ENCODE data around the gene ATF2. TPM values are rescaled to one million over a fixed set of nuclear protein-coding genes. Genes with fewer than 3 reads are reported as not detected.

ATF2 gene
- total and polyA plus RNA-seq, 9 of the 15 experiments (the other 6 are each of a cell fraction or from before 2014, with no cell fraction given): 24.2 to 111 (median 45.9) TPM

DNA sequence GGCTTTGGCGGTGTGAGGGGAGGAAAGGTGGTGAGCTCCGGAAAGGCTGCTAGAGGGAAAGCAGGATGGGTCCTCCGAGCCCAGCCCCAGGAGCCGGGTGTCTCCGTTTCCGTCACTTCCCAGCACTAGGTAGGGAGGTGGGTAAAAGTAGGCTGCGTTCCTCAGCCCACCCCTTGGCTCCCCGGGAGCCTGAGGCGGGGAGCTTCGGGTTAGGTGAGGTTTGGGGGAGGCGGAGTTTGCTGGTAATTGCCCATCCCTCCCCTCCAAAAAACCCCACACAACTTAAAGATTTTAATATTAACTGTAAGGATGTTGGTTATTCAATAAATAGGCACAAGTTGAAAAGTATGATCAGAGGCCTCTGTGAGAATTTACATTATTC, 552 bp upstream of the ATF2 start (continued):
- no peak for TF ChIP-seq MITF (IDR thresholded peaks at IDR 0.05)
- TF ChIP-seq DPF2 (IDR thresholded peaks at IDR 0.05): peak; percentile 8; the same call in 1 of the 2 replicates
- no peak for TF ChIP-seq KDM5B (IDR thresholded peaks at IDR 0.05; ENCODE audit: insufficient replicate concordance, low read depth, low read length)
- 0 out of 2 replicates have a peak, but pooled peaks have one; percentile 33 for TF ChIP-seq NR2F6 (CRISPR knock-in tag; IDR thresholded peaks at IDR 0.05)
- peak; percentile 26; the same call in 1 of the 2 replicates for TF ChIP-seq ELF1 (tag; IDR thresholded peaks at IDR 0.05)
- TF ChIP-seq OTX1 (CRISPR knock-in tag; IDR thresholded peaks at IDR 0.05): 0 out of 2 replicates have a peak, but pooled peaks have one; percentile 53
- TF ChIP-seq HDAC8 (tag; IDR thresholded peaks at IDR 0.05): no peak
- TF ChIP-seq ERF (CRISPR knock-in tag; IDR thresholded peaks at IDR 0.05): 0 out of 2 replicates have a peak, but pooled peaks have one; percentile 70
- TF ChIP-seq ZNF174 (CRISPR knock-in tag; IDR thresholded peaks at IDR 0.05): peak; percentile 21; the same call in 1 of the 2 replicates
- TF ChIP-seq SMARCA4 (IDR thresholded peaks at IDR 0.05): peak; percentile 30; the same call in 1 of the 2 replicates
- TF ChIP-seq CHD4 (IDR thresholded peaks at IDR 0.05; ENCODE audit: insufficient read depth, insufficient replicate concordance, low read depth, low read length, poor library complexity, severe bottlenecking): no peak
- TF ChIP-seq EWSR1 (IDR thresholded peaks at IDR 0.05; ENCODE audit: borderline replicate concordance, low read depth, partially characterized antibody): no peak
- TF ChIP-seq IFI16 (CRISPR knock-in tag; IDR thresholded peaks at IDR 0.05): no peak
- TF ChIP-seq, protein P1, sequence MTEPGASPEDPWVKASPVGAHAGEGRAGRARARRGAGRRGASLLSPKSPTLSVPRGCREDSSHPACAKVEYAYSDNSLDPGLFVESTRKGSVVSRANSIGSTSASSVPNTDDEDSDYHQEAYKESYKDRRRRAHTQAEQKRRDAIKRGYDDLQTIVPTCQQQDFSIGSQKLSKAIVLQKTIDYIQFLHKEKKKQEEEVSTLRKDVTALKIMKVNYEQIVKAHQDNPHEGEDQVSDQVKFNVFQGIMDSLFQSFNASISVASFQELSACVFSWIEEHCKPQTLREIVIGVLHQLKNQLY (CRISPR knock-in tag; conservative IDR thresholded peaks at IDR 0.05): no peak
- TF ChIP-seq PKNOX1 (IDR thresholded peaks at IDR 0.05): no peak
- no peak for TF ChIP-seq ZNF282 (CRISPR knock-in tag; IDR thresholded peaks at IDR 0.05)
- no peak for TF ChIP-seq HOXB6 (CRISPR knock-in tag; IDR thresholded peaks at IDR 0.05; ENCODE audit: borderline replicate concordance)
- no peak for TF ChIP-seq HNRNPLL (IDR thresholded peaks at IDR 0.05; ENCODE audit: low read depth, low read length, poor library complexity, severe bottlenecking)
- TF ChIP-seq ZNF324 (CRISPR knock-in tag; IDR thresholded peaks at IDR 0.05): no peak
- peak; percentile 92 for TF ChIP-seq POLR2B (IDR thresholded peaks at IDR 0.05; ENCODE audit: low read depth, partially characterized antibody)
- no peak for TF ChIP-seq ZNF232 (CRISPR knock-in tag; IDR thresholded peaks at IDR 0.05)
- TF ChIP-seq CGGBP1 (CRISPR knock-in tag; IDR thresholded peaks at IDR 0.05): 0 out of 2 replicates have a peak, but pooled peaks have one; percentile 56
- TF ChIP-seq SIRT6 (IDR thresholded peaks at IDR 0.05; ENCODE audit: low read depth, low read length): no peak
- TF ChIP-seq HINFP (tag; conservative IDR thresholded peaks at IDR 0.05; ENCODE audit: low read depth): no peak
- no peak for TF ChIP-seq ETV5 (CRISPR knock-in tag; IDR thresholded peaks at IDR 0.05; ENCODE audit: low read depth)
- no peak for TF ChIP-seq PHB2 (IDR thresholded peaks at IDR 0.05; ENCODE audit: low read depth)
